Measurements from ENCODE around the gene PDXDC1. TPM values are rescaled to one million over a fixed set of nuclear protein-coding genes. Genes with fewer than 3 reads are reported as not detected.
"Not testable (repeated sequence)": the region's sequence is repeated elsewhere in the genome, so short reads cannot be mapped to it uniquely, and the experiment has no call there.

The PDXDC1 gene
- total RNA-seq, 1 donor = 37.4 TPM

DNA sequence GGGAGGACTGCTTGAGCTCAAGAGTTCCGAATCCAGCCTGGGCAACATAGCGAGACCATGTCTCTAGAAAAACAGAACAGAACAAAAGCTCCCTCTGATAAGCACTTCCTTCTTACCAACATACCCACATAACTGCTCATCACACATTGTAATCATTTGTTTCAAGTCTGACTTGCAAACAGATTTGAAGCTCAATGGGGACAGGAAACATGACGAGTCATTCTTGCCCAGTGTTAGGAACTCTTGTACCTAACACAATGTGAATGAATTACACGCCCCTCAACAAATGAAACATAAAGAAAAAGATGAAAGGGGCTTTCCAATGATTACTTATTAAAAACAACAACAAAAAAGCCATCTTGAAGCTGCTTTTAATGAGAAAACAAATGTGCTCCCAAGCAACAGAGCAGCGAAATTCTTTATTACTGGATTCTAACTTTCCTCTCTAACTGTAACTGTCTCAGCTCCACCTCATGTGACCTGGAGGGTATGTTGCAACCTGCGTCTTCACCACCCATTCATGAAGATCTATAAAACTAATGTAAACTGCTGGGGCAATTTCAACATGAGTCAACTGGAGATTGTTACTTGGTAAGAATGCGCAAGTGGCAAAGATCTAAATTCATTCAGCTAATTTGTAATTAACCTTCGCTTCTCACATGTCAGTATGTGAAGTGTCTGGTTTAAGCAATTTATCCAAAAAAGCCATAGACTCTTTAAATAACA lies 87.4 kb downstream of the PDXDC1 start:
- not testable (repeated sequence) for DNase-seq (ENCODE audit: low read depth in 2 of 3, low spot score in 2 of 3)

GRCh38 chr16:15065961-15066360 lies 91.1 kb downstream of the PDXDC1 start:
- DNase-seq (ENCODE audit: low read depth in 2 of 3, low spot score in 2 of 3) = not testable (repeated sequence)

DNA sequence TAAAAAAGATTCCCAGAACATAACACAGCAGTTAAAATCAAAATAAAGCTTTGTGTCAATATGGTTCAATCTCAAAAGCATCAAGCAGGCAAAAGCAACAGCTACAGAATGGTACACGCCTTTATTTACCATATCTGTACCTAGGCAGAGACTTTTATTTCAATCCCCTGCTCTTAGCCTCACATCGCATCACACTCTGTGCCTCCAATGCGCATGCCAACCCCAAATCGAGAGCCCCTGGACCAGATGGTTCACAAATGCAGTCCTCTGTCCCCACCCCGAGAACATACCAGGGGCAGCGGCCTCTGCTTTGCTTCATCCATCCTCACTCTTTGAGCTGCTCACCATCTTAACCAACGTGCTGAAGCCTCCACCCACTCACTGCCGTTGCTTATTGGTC lies 91.9 kb downstream of the PDXDC1 start:
- DNase-seq (ENCODE audit: low read depth in 2 of 3, low spot score in 2 of 3) = not testable (repeated sequence)

DNA sequence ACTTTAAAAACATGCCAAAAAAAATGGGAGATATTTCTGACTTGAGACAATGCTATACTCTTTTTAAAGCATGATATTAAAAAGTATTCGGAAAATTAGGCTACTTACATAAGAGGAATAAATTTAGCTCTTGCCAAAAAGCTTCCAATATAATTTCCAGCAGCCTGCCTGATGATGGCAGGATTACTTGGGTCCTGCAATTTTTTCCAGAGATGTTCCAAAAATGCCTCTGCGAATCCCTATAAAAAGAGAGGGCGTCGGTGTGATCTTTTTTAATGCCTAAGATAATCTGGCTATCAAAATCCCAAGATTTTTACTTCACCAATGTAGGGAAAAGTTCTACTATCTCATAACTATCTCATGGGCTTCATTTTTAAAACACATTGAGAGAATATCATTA lies 96.2 kb downstream of the PDXDC1 start:
- DNase-seq (ENCODE audit: low read depth in 2 of 3, low spot score in 2 of 3) = not testable (repeated sequence)

DNA sequence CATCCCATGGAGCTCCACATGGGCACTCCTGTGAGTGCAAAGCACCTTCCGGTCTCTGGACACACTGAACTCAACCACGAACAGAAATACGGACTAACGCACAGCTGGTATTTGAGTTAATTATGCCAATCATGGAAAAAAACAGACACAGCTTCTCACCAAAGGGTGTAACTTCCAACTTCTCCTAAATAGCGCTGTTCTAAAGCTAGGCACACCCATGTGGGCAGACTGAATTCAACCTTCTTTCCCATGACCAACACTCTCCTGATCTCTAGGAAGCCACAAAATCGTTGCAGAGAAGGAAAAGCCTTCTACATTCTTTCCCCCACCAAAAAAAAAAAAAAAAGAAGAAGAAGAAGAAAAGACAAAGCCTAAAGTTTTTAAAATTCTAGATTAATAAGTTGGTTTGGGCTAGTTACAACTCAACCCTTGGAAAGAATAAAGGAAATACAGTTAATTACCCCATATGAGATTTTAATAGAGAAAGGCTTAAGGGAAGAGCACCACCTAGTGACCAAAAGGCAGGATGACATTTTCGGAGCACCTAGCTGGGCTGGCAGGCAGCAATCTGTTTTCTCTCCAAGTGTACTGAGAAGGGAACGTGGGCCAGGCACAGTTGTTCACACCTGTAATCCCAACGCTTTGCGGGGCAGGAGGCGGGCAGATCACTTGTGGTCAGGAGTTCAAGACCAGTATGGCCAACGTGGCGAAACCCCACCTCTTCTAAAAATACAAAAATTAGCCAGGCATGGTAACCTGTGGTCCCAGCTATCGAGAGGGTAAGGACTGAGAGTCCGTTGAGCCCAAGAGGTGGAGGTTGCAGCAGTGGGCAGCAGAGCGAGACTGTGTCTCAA lies 97.3 kb downstream of the PDXDC1 start:
- DNase-seq (ENCODE audit: low read depth in 2 of 3, low spot score in 2 of 3) = not testable (repeated sequence)

- no peak for DNase-seq (ENCODE audit: low read depth in 2 of 3, low spot score in 2 of 3)
These were observed 98.3 kb downstream of the PDXDC1 start for GRCh38 chr16:15073101-15073500.

GRCh38 chr16:15076161-15076560 lies 101.3 kb downstream of the PDXDC1 start:
- DNase-seq (ENCODE audit: low read depth in 2 of 3, low spot score in 2 of 3) = not testable (repeated sequence)

GRCh38 chr16:15080883-15081282 lies 106.1 kb downstream of the PDXDC1 start:
- not testable (repeated sequence) for DNase-seq (ENCODE audit: low read depth in 2 of 3, low spot score in 2 of 3)

DNA sequence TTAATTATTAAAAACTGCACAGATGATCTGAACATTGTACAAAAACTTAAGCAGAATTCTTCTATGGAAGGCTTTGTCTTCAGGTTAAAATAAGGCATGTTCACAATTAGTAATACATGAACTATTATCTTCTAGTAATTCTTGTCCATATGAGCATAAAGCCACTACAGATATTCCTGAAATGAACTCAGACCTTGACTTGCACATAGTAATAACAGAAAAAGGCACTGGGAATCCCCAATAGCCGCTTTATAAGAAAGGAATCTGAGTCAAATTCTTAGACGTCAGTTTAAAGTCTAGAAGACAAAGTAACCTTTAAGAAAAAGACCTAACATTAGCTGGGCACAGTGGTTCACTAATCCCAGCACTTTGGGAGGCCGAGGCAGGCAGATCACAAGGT lies 108.0 kb downstream of the PDXDC1 start:
- not testable (repeated sequence) for DNase-seq (ENCODE audit: low read depth in 2 of 3, low spot score in 2 of 3)

GRCh38 chr16:15090663-15091269 lies 115.9 kb downstream of the PDXDC1 start:
- DNase-seq (ENCODE audit: low read depth in 2 of 3, low spot score in 2 of 3) = not testable (repeated sequence)

- DNase-seq (ENCODE audit: low read depth in 2 of 3, low spot score in 2 of 3) = not testable (repeated sequence)
These were observed 118.7 kb downstream of the PDXDC1 start for GRCh38 chr16:15093571-15093954.

DNA sequence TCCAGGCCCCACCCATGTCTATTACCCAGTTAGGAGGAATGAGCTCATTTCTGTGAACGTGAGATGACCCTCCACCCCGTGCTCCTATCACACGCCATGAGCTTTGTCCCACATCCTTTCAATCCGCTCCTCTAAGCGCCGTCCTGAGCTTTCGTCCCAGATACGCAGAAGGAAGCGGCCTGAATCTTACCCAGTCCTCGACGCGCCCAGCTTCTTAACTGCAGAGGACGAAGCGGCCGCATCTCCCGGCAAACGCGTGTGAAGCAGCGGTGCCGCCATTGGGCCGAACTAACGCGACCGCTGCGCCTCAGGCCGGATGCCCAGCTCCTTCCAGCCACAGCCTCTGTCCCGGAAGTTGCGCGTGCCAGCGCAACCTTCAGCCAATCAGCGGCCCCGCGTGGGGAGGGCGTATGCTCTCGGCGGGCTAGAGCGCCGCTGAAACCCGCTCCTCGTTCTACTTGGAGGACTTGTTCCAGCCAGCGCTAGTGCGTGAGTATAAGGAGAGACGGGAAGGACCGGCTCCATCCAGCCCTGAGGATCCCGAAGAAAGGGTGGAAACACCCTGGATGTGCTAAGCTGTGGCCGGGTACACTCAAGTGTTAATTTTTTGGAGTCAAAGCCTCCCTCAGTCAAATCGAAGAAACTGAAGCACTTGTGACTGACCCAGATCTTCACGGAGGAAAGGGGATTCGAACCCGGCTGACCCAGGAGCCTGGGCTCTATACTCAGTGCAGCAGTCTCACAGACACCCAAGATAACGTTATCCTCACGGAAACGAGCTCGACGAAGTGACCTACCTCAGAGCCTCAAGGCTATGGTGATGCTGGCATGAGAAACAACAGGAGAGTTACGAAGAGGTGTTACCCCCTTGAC lies 119.4 kb downstream of the PDXDC1 start, which contains the start of gene RRN3:
Gene RRN3, minus strand, starts transcription at position 318 of the 873 bp plus-strand sequence. Its CDS starts 39 bp downstream, at position 279.
- peak; percentile 50 to 91 (median 83) for DNase-seq (ENCODE audit: low read depth in 2 of 3, low spot score in 2 of 3)

GRCh38 chr16:15096583-15096972 lies 121.8 kb downstream of the PDXDC1 start:
- DNase-seq (ENCODE audit: low read depth in 2 of 3, low spot score in 2 of 3) = not testable (repeated sequence)

GRCh38 chr16:15099366-15099909 lies 124.6 kb downstream of the PDXDC1 start:
- not testable (repeated sequence) for DNase-seq (ENCODE audit: low read depth in 2 of 3, low spot score in 2 of 3)

DNA sequence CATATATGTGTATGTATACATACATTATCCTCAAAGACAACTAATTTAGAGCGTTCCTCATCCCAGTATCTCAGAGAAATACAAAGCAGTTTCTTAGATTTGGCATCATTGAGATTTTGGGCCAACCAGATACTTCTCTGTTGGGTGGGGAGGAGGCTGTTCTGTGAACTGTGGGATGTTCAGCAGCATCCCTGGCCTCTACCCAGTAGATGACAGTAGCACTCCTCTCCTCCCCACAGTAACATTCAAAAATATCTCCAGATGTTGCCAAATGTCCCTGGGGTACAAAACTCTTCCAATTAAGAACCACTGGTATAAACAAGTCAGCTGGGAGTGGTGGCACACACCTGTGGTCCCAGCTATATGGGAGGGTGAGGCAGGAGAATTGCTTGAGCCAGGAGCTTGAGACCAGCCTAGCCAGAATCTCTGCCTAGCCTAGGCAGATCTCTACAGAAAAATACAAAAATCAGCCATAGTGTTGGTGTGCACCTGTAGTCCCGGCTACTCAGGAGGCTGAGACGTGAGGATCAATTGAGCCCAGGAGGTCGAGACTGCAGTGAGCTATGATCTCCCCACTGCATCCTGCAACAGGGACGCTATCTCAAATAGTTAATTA lies 125.7 kb downstream of the PDXDC1 start:
- not testable (repeated sequence) for DNase-seq (ENCODE audit: low read depth in 2 of 3, low spot score in 2 of 3)

DNA sequence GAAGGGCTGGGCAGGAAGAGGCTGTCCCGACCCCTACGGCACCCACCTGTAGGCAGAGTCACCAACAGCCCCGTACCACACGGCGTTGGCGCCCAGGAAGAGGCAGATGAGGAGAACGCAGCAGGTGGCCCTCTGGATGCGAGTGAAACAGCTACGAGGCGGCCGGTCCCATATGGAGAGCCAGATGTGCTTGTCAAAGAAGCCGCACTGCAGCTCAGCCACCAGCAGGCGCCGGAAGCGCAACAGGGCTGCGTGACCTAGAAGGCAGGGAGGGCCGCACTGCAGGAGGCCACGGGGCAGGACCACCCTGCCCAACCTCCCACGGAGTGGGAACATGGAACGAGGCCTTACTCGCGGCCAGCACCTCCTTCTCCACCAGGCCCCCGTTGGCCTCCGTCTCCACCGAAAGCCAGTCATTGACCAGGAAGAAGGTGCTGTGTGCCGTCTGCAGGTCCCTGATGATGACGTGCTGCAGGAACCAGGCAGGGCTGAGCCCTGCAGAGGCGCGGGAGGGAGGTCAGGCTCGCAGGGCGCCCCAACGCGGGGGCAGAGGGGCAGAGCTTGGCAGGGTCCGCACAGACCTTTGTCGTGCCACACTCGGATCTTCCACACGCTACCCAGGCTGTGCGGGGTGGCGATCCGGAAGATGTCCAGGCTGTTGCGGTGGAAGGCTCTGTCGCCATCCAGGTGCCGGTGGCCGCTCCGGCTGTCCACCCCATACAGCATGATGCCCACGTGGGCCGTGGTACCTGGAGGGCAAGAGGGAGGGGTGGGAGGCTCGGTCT lies 153.0 kb downstream of the PDXDC1 start:
- not testable (repeated sequence) for DNase-seq (ENCODE audit: low read depth in 2 of 3, low spot score in 2 of 3)

GRCh38 chr16:15130256-15130932 lies 155.6 kb downstream of the PDXDC1 start:
- not testable (repeated sequence) for DNase-seq (ENCODE audit: low read depth in 2 of 3, low spot score in 2 of 3)
